SK-N-SH (cell line): ENCODE measurements around the gene TARBP1. TPM values are rescaled to one million over a fixed set of nuclear protein-coding genes. Genes with fewer than 3 reads are reported as not detected.

Source experiments
- CTCF ChIA-PET: fragments of 300-600, 350-600 bp; formaldehyde crosslinking; extraction: SDS; loops from one replicate; lab custom pipeline; 2021; lab: Yijun Ruan, JAX
- POLR2A ChIA-PET: fragments of 350-600 bp; sonication (Branson Sonifier 250); formaldehyde crosslinking; extraction: SDS; loops from one replicate; lab custom pipeline; 2020; ENCODE audit warnings: antibody characterized with exemption, inconsistent platforms; lab: Yijun Ruan, JAX
- DNase-seq: peaks from one replicate; pipeline ENCODE4 v3.0.0; 2012
- H2AFZ ChIP-seq: fragments of 200-600 bp; sonication (generic); 2 replicates; pipeline ENCODE4 v1.8.1; 2016; ENCODE audit warnings: antibody characterized with exemption, mild to moderate bottlenecking, low read depth
- H3F3A ChIP-seq: fragments of 200-600 bp; sonication (generic); replicated peaks from 2 replicates; pipeline ENCODE3; 2016; ENCODE audit warnings: antibody characterized with exemption, mild to moderate bottlenecking; ENCODE audit not compliant: insufficient read depth
- H3K27ac ChIP-seq, 2 experiments: fragments of 200-500 bp in 1 of 2; fragments of 200-600 bp in 1 of 2; sonication (Bioruptor generic) in 1 of 2; sonication (generic), shearing (Covaris generic) in 1 of 2; 2 replicates each; pipeline versions ENCODE4 v1.5.1 to v1.6.1; 2014 to 2016; ENCODE audit warnings: low read depth in 2 of 2, inconsistent platforms in 1 of 2, low read length in 1 of 2, mild to moderate bottlenecking in 1 of 2, mixed read lengths in 1 of 2
- H3K27me3 ChIP-seq: fragments of 200-600 bp; sonication (generic), shearing (Covaris generic); 2 replicates; pipeline ENCODE4 v1.6.1; 2016; ENCODE audit warnings: mixed run types; ENCODE audit not compliant: insufficient read depth
- H3K36me3 ChIP-seq, 2 experiments: fragments of 200-500 bp in 1 of 2; fragments of 200-600 bp in 1 of 2; sonication (Bioruptor generic) in 1 of 2; sonication (generic) in 1 of 2; replicated peaks in 1 of 2; 2 replicates each; pipeline versions ENCODE3 to v1.5.1; 2014 to 2016; ENCODE audit warnings: low read length in 1 of 2, mild to moderate bottlenecking in 1 of 2; ENCODE audit not compliant: insufficient read depth in 2 of 2, control insufficient read depth in 1 of 2
- H3K4me1 ChIP-seq, 2 experiments: fragments of 200-500 bp in 1 of 2; fragments of 200-600 bp in 1 of 2; sonication (Bioruptor generic) in 1 of 2; sonication (generic), shearing (Covaris generic) in 1 of 2; 2 replicates each; pipeline versions ENCODE4 v1.5.1 to v1.6.1; 2014 to 2016; ENCODE audit warnings: low read depth in 1 of 2, low read length in 1 of 2, mixed run types in 1 of 2; ENCODE audit not compliant: insufficient read depth in 2 of 2, control insufficient read depth in 1 of 2
- H3K4me2 ChIP-seq: fragments of 200-600 bp; sonication (generic), shearing (Covaris generic); 2 replicates; pipeline ENCODE4 v1.6.1; 2017; ENCODE audit warnings: mixed run types
- H3K4me3 ChIP-seq, 2 experiments: fragments of 200-500 bp in 1 of 2; fragments of 200-600 bp in 1 of 2; sonication (Bioruptor generic) in 1 of 2; sonication (generic), shearing (Covaris generic) in 1 of 2; 2 replicates each; pipeline versions ENCODE4 v1.5.1 to v1.8.1; 2014 to 2016; ENCODE audit warnings: low read depth in 2 of 2, inconsistent platforms in 1 of 2, low read length in 1 of 2, mild to moderate bottlenecking in 1 of 2, mixed read lengths in 1 of 2, moderate library complexity in 1 of 2
- H3K79me2 ChIP-seq: fragments of 200-600 bp; sonication (generic); 2 replicates; pipeline ENCODE4 v1.8.1; 2017; ENCODE audit warnings: mild to moderate bottlenecking; ENCODE audit not compliant: insufficient read depth
- H3K9ac ChIP-seq: fragments of 200-600 bp; sonication (generic); 2 replicates; pipeline ENCODE4 v1.6.1; 2017; ENCODE audit warnings: mixed run types
- H3K9me2 ChIP-seq: fragments of 200-600 bp; sonication (generic); 2 replicates; pipeline ENCODE4 v1.6.1; 2017; ENCODE audit warnings: mixed run types
- H3K9me3 ChIP-seq: fragments of 200-600 bp; sonication (generic); 2 replicates; pipeline ENCODE4 v1.6.1; 2017; ENCODE audit warnings: mixed run types, mild to moderate bottlenecking, moderate library complexity
- H4K20me1 ChIP-seq: fragments of 200-600 bp; sonication (generic); 2 replicates; pipeline ENCODE4 v1.6.1; 2017; ENCODE audit warnings: mild to moderate bottlenecking, mixed run types; ENCODE audit not compliant: insufficient read depth
- ELF1 ChIP-seq: IDR thresholded peaks from 2 replicates; pipeline ENCODE4 v1.4.0; 2012
- FOXJ3 ChIP-seq: sonication (generic); formaldehyde crosslinking; IDR thresholded peaks from 2 replicates; pipeline ENCODE4 v1.5.1; 2020; ENCODE audit warnings: mild to moderate bottlenecking, missing genetic modification reagents
- GATA2 ChIP-seq: sonication (generic); formaldehyde crosslinking; IDR thresholded peaks from 2 replicates; pipeline ENCODE4 v1.5.0; 2020; ENCODE audit warnings: mild to moderate bottlenecking, missing genetic modification reagents
- JUND ChIP-seq: IDR thresholded peaks from 2 replicates; pipeline ENCODE4 v1.4.0; 2012
- RCOR1 ChIP-seq: fragments of 150-350 bp; IDR thresholded peaks from 2 replicates; pipeline ENCODE4 v1.6.1; 2017; ENCODE audit warnings: antibody characterized with exemption, low read length
- TEAD4 ChIP-seq: IDR thresholded peaks from 2 replicates; pipeline ENCODE4 v1.4.0; 2012; ENCODE audit warnings: mild to moderate bottlenecking, borderline replicate concordance; ENCODE audit not compliant: insufficient read depth
- WGBS: methylation state at CpG from one replicate; pipeline ENCODE4 v1.1.6; 2017; ENCODE audit warnings: low lambda C conversion rate; 5-methylcytosine and 5-hydroxymethylcytosine counted together
- polyA plus RNA-seq, 3 experiments: library from polyadenylated mRNA; depleted of rRNA; stranded (reverse); fragments of >200 nt; gene quantifications; 2 replicates each; pipeline ENCODE4 v1.2.3, GENCODE V29; 2012
- TF ChIP-seq, protein P1 (sequence below): IDR thresholded peaks from 2 replicates; pipeline ENCODE4 v1.4.0; 2012; ENCODE audit warnings: low read depth
- TF ChIP-seq, protein P2 (sequence below): fragments of 150-350 bp; IDR thresholded peaks from 2 replicates; pipeline ENCODE4 v1.6.1; 2016; ENCODE audit warnings: mild to moderate bottlenecking, low read depth, low read length

Gene TARBP1
- polyA plus RNA-seq, 1 of the 3 experiments (the other 2 are of a cell fraction): 33.0 TPM

- H3K9ac ChIP-seq: no peak overlapping the region
- no peaks in the 10 kb centered on the region for H3K9me2 ChIP-seq
- H3K79me2 ChIP-seq: no peaks in the 10 kb centered on the region
- H3K4me1 ChIP-seq: peaks cover 6 to 17% of the 10 kb centered on the region in 2 experiments; a peak in 2 of 4 replicates
- WGBS: 98% methylated on average over 11 of the region's 11 CpGs
- H4K20me1 ChIP-seq: no peaks in the 10 kb centered on the region
- no peak overlapping the region for H3K4me3 ChIP-seq
- no peak overlapping the region for H2AFZ ChIP-seq
- no peaks in the 10 kb centered on the region for H3K9me3 ChIP-seq
- no peak overlapping the region for H3K4me2 ChIP-seq
- no peak for TF ChIP-seq ELF1
- peaks cover 9% of the 10 kb centered on the region for H3F3A ChIP-seq
- ChIA-PET CTCF (interaction anchor here (0.9 to 4.6 kb wide), 2 partner anchors 9 to 84 kb away, joined by 3 to 29 read pairs; no protein-coding TSS in a partner anchor), POLR2A (no interaction called here)
- no peak for DNase-seq
- H3K36me3 ChIP-seq: no peaks in the 10 kb centered on the region
- H3K27me3 ChIP-seq: no peaks in the 10 kb centered on the region
- no peak overlapping the region for H3K27ac ChIP-seq
These were observed 28.8 kb upstream of the TARBP1 start for GRCh38 chr1:234507626-234508387.

DNA sequence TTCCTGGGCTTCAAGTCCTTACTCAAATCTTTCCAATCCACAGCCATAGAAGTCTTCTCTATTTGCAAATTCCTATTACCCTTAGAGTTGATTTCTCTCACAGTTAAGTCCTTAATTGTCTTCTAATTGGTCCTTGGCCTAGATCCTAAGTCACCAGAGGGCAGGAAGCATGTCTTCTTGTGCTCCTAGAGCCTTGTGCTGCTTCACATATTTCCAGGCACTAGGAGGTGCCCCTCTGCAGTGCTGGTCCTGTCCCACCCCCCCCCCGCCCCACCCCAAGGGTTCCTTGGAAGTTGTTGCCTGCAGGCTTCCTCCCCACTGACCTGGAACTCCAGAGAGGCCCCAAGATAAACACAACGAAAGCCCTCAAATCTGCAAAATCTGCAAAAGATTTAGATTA, 28.1 kb upstream of the TARBP1 start:
- POLR2A ChIA-PET: no interaction called here
- H3K4me1 ChIP-seq: peaks cover 6 to 17% of the 10 kb centered on the region in 2 experiments; a peak in 2 of 4 replicates
- H3F3A ChIP-seq: peaks cover 10% of the 10 kb centered on the region
- H3K36me3 ChIP-seq: no peaks in the 10 kb centered on the region
- no peaks in the 10 kb centered on the region for H4K20me1 ChIP-seq
- H2AFZ ChIP-seq: no peak overlapping the region
- H3K27me3 ChIP-seq: no peaks in the 10 kb centered on the region
- H3K4me2 ChIP-seq: no peak overlapping the region
- no peak overlapping the region for H3K27ac ChIP-seq
- no peaks in the 10 kb centered on the region for H3K9me3 ChIP-seq
- H3K9ac ChIP-seq: no peak overlapping the region
- H3K9me2 ChIP-seq: no peaks in the 10 kb centered on the region
- DNase-seq: no peak
- TF ChIP-seq, protein P1, sequence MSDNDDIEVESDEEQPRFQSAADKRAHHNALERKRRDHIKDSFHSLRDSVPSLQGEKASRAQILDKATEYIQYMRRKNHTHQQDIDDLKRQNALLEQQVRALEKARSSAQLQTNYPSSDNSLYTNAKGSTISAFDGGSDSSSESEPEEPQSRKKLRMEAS: no peak
- TF ChIP-seq JUND (no peak), RCOR1 (no peak), TEAD4 (no peak)
- TF ChIP-seq, protein P2, sequence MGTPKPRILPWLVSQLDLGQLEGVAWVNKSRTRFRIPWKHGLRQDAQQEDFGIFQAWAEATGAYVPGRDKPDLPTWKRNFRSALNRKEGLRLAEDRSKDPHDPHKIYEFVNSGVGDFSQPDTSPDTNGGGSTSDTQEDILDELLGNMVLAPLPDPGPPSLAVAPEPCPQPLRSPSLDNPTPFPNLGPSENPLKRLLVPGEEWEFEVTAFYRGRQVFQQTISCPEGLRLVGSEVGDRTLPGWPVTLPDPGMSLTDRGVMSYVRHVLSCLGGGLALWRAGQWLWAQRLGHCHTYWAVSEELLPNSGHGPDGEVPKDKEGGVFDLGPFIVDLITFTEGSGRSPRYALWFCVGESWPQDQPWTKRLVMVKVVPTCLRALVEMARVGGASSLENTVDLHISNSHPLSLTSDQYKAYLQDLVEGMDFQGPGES: no peak
- H3K4me3 ChIP-seq: no peak overlapping the region
- H3K79me2 ChIP-seq: no peaks in the 10 kb centered on the region
- CTCF ChIA-PET: interaction anchor here (0.5 to 4.6 kb wide), 2 partner anchors 8 to 150 kb away, joined by 3 to 29 read pairs; no protein-coding TSS in a partner anchor
- WGBS: 86% methylated on average over 2 of the region's 2 CpGs

GRCh38 chr1:234505769-234506102, 26.8 kb upstream of the TARBP1 start:
- ChIA-PET CTCF (interaction anchor here (0.7 to 1.9 kb wide), 3 partner anchors 29 to 92 kb away, joined by 3 to 6 read pairs (median 3); no protein-coding TSS in a partner anchor), POLR2A (interaction anchor here (1.1 kb wide), 1 partner anchor 38 kb away, joined by 3 read pairs; no protein-coding TSS in a partner anchor)
- no peak for DNase-seq
- H4K20me1 ChIP-seq: no peaks in the 10 kb centered on the region
- no peaks in the 10 kb centered on the region for H3K79me2 ChIP-seq
- H3K27ac ChIP-seq: peak overlapping the region in 1 of 2 experiments; percentile 14; a peak in 1 of 4 replicates
- H3K36me3 ChIP-seq: no peaks in the 10 kb centered on the region
- no peak for TF ChIP-seq GATA2 (CRISPR knock-in tag)
- TF ChIP-seq FOXJ3 (CRISPR knock-in tag): no peak
- H3F3A ChIP-seq: peaks cover 12% of the 10 kb centered on the region
- peak overlapping the region; percentile 10; the same call in 1 of the 2 replicates for H3K9ac ChIP-seq
- peak overlapping the region; percentile 15; the same call in 1 of the 2 replicates for H3K4me2 ChIP-seq
- H3K4me3 ChIP-seq: no peak overlapping the region
- H3K4me1 ChIP-seq: peaks cover 11 to 24% of the 10 kb centered on the region in 2 experiments; a peak in 3 of 4 replicates
- peak overlapping the region; percentile 67 for H2AFZ ChIP-seq
- H3K9me3 ChIP-seq: no peaks in the 10 kb centered on the region
- no peaks in the 10 kb centered on the region for H3K27me3 ChIP-seq
- H3K9me2 ChIP-seq: no peaks in the 10 kb centered on the region
